HEK293 (cell line): Measurements from ENCODE around the gene TOM1.

Experiments used
- CTCF ChIA-PET: fragments of 350-600 bp; formaldehyde crosslinking; extraction: SDS; loops from one replicate; lab custom pipeline; 2021; ENCODE audit warnings: antibody characterized with exemption; lab: Yijun Ruan, JAX
- POLR2A ChIA-PET: fragments of 300-600 bp; formaldehyde crosslinking; extraction: SDS; loops from one replicate; lab custom pipeline; 2020; ENCODE audit warnings: antibody characterized with exemption, inconsistent platforms; lab: Yijun Ruan, JAX
- H3K27ac ChIP-seq: fragments of 200-500 bp; sonication (Bioruptor generic); 2 replicates; pipeline ENCODE4 v1.5.1; 2014; ENCODE audit warnings: low read depth, low read length, control low read depth, inconsistent platforms; ENCODE audit errors: extremely low read depth
- H3K36me3 ChIP-seq, 2 experiments: fragments of 200-500 bp in 1 of 2; sonication (Bioruptor generic) in 1 of 2; 1 replicate in 1 of 2; 2 replicates in 1 of 2; pipeline ENCODE4 v1.5.1; 2014 to 2017; ENCODE audit warnings: inconsistent platforms in 2 of 2, low read length in 2 of 2; ENCODE audit not compliant: control insufficient read depth in 2 of 2, insufficient read depth in 1 of 2
- H3K4me1 ChIP-seq: fragments of 200-500 bp; sonication (Bioruptor generic); 2 replicates; pipeline ENCODE4 v1.5.1; 2014; ENCODE audit warnings: mild to moderate bottlenecking, low read length, inconsistent platforms; ENCODE audit not compliant: control insufficient read depth, insufficient read depth
- H3K4me3 ChIP-seq: 2 replicates; pipeline ENCODE4 v1.5.1; 2011; ENCODE audit warnings: low read depth, mild to moderate bottlenecking, control low read depth, low read length, moderate library complexity
- H3K9me3 ChIP-seq: fragments of 200-500 bp; sonication (Bioruptor generic); 2 replicates; pipeline ENCODE4 v1.5.1; 2014; ENCODE audit warnings: low read depth, low read length, inconsistent platforms; ENCODE audit not compliant: control insufficient read depth, insufficient read depth
- BCL6B ChIP-seq: fragments of 450-650 bp; formaldehyde crosslinking; IDR thresholded peaks from 2 replicates; pipeline ENCODE4 v1.5.1; 2017; ENCODE audit warnings: missing biosample characterization, missing genetic modification characterization
- IKZF3 ChIP-seq: fragments of 450-650 bp; IDR thresholded peaks from 2 replicates; pipeline ENCODE4 v1.5.0; 2018; ENCODE audit warnings: missing biosample characterization, mild to moderate bottlenecking, missing genetic modification characterization, moderate library complexity
- REST ChIP-seq: fragments of 450-650 bp; formaldehyde crosslinking; IDR thresholded peaks from 2 replicates; pipeline ENCODE4 v1.5.1; 2016; ENCODE audit warnings: missing biosample characterization, missing genetic modification characterization
- TSHZ1 ChIP-seq: fragments of 450-650 bp; formaldehyde crosslinking; IDR thresholded peaks from 2 replicates; pipeline ENCODE4 v1.5.1; 2016; ENCODE audit warnings: missing biosample characterization, missing genetic modification characterization, borderline replicate concordance
- YY2 ChIP-seq: fragments of 450-650 bp; formaldehyde crosslinking; IDR thresholded peaks from 2 replicates; pipeline ENCODE4 v1.5.1; 2016; ENCODE audit warnings: missing biosample characterization, missing genetic modification characterization
- ZBTB7A ChIP-seq: fragments of 450-650 bp; formaldehyde crosslinking; IDR thresholded peaks from 2 replicates; pipeline ENCODE4 v1.5.1; 2016; ENCODE audit warnings: low read depth, missing biosample characterization, missing genetic modification characterization
- ZFP69B ChIP-seq: fragments of 450-650 bp; formaldehyde crosslinking; IDR thresholded peaks from 2 replicates; pipeline ENCODE4 v1.5.1; 2016; ENCODE audit warnings: missing biosample characterization, missing genetic modification characterization
- ZNF26 ChIP-seq: fragments of 450-650 bp; formaldehyde crosslinking; IDR thresholded peaks from 2 replicates; pipeline ENCODE4 v1.5.1; 2016; ENCODE audit warnings: missing biosample characterization, missing genetic modification characterization
- ZNF292 ChIP-seq: fragments of 450-650 bp; formaldehyde crosslinking; IDR thresholded peaks from 2 replicates; pipeline ENCODE4 v1.5.1; 2016; ENCODE audit warnings: low read depth, missing biosample characterization, missing genetic modification characterization, borderline replicate concordance
- ZNF324 ChIP-seq: fragments of 450-650 bp; formaldehyde crosslinking; IDR thresholded peaks from 2 replicates; pipeline ENCODE4 v1.5.1; 2016; ENCODE audit warnings: missing biosample characterization, missing genetic modification characterization
- ZNF350 ChIP-seq: fragments of 450-650 bp; formaldehyde crosslinking; IDR thresholded peaks from 2 replicates; pipeline ENCODE4 v1.5.0; 2017; ENCODE audit warnings: missing biosample characterization, mild to moderate bottlenecking, missing genetic modification characterization
- ZNF558 ChIP-seq: fragments of 450-650 bp; formaldehyde crosslinking; IDR thresholded peaks from 2 replicates; pipeline ENCODE4 v1.5.1; 2016; ENCODE audit warnings: missing biosample characterization, missing genetic modification characterization
- ZNF785 ChIP-seq: fragments of 450-650 bp; formaldehyde crosslinking; IDR thresholded peaks from 2 replicates; pipeline ENCODE4 v1.5.1; 2016; ENCODE audit warnings: missing biosample characterization, missing genetic modification characterization
- ZNF830 ChIP-seq: fragments of 450-650 bp; IDR thresholded peaks from 2 replicates; pipeline ENCODE4 v1.5.0; 2018; ENCODE audit warnings: missing biosample characterization, missing genetic modification characterization, low read depth, mild to moderate bottlenecking, moderate library complexity
- ZSCAN5A ChIP-seq: fragments of 450-650 bp; formaldehyde crosslinking; IDR thresholded peaks from 2 replicates; pipeline ENCODE4 v1.5.1; 2016; ENCODE audit warnings: missing biosample characterization, missing genetic modification characterization

Gene TOM1

GRCh38 chr22:35322893-35323292 lies 23.2 kb downstream of the TOM1 start:
- POLR2A ChIA-PET: no interaction called here
- TF ChIP-seq IKZF3 (tag by site-specific recombination) (no peak), REST (tag by site-specific recombination) (no peak), BCL6B (no peak), ZBTB7A (tag by site-specific recombination) (no peak), YY2 (no peak)
- TF ChIP-seq, all 188 proteins: peak for 0

GRCh38 chr22:35323305-35323704 lies 23.6 kb downstream of the TOM1 start:
- no peaks in the 10 kb centered on the region for H3K4me1 ChIP-seq
- no peaks in the 10 kb centered on the region for H3K9me3 ChIP-seq
- ChIA-PET CTCF (interaction anchor here (0.6 kb wide), 1 partner anchor 36 kb away, joined by 3 read pairs; no protein-coding TSS in a partner anchor), POLR2A (no interaction called here)
- H3K4me3 ChIP-seq: no peak overlapping the region
- no peak overlapping the region for H3K27ac ChIP-seq
- no peak for TF ChIP-seq ZFP69B (tag by site-specific recombination)
- TF ChIP-seq ZNF292 (tag by site-specific recombination): no peak
- H3K36me3 ChIP-seq: peaks cover 0 to 92% of the 10 kb centered on the region in 2 experiments; a peak in 2 of 3 replicates

More at GRCh38 chr22:35322893-35323292, 23.2 kb downstream of the TOM1 start:
- CTCF ChIA-PET: no interaction called here
- Histone ChIP-seq H3K4me3 (no peak overlapping the region), H3K9me3 (no peaks in the 10 kb centered on the region), H3K4me1 (no peaks in the 10 kb centered on the region), H3K27ac (no peak overlapping the region), H3K36me3 (peaks cover 0 to 92% of the 10 kb centered on the region in 2 experiments; a peak in 2 of 3 replicates)

- Histone ChIP-seq H3K4me1 (no peaks in the 10 kb centered on the region), H3K27ac (no peak overlapping the region), H3K9me3 (no peaks in the 10 kb centered on the region), H3K36me3 (peaks cover 0 to 88% of the 10 kb centered on the region in 2 experiments; a peak in 2 of 3 replicates), H3K4me3 (no peak overlapping the region)
- ChIA-PET POLR2A (interaction anchor here (2.0 kb wide), 1 partner anchor 24 kb away, joined by 8 read pairs; the partner anchor contains the start of gene TOM1), CTCF (interaction anchor here (0.6 kb wide), 1 partner anchor 37 kb away, joined by 3 read pairs; no protein-coding TSS in a partner anchor)
- no peak for TF ChIP-seq ZSCAN5A (tag by site-specific recombination)
- TF ChIP-seq ZNF350 (tag by site-specific recombination): no peak
- TF ChIP-seq ZNF558: no peak
- no peak for TF ChIP-seq ZNF830 (tag by site-specific recombination)
- TF ChIP-seq ZNF26 (tag by site-specific recombination): no peak
- no peak for TF ChIP-seq ZNF785 (tag by site-specific recombination)
- TF ChIP-seq TSHZ1 (tag by site-specific recombination): no peak
- no peak for TF ChIP-seq ZNF324 (tag by site-specific recombination)
Measured at GRCh38 chr22:35324067-35324466, 24.4 kb downstream of the TOM1 start.
